HG03025 (cell line): ENCODE measurements around the gene SUSD3.

Experiments
- ATAC-seq: cut with Tn5 transposase; IDR thresholded peaks from one replicate; pipeline ENCODE4 v1.9.1; 2021; ENCODE audit warnings: mild to moderate bottlenecking, moderate library complexity; ENCODE audit not compliant: unreplicated experiment, low FRiP score

The SUSD3 gene

GRCh38 chr9:93134015-93134739 lies 75.7 kb downstream of the SUSD3 start, which contains the start of gene NINJ1:
Gene NINJ1, minus strand, starts transcription at chr9:93134251. Its CDS starts 34 bp downstream, at chr9:93134217.
- ATAC-seq = peak; percentile 71
